Activated B cell treated with CpG ODN at 0.5 μM for 24 hours (primary cell): ENCODE results near the gene SEMA4C. TPM values are rescaled to one million over a fixed set of nuclear protein-coding genes. Genes with fewer than 3 reads are reported as not detected.

Experiments
- ATAC-seq: fragments of 200-7000 bp; cut with Tn5 transposase; one replicate; pipeline ENCODE4 v1.10.0; 2021; ENCODE audit warnings: low read depth, mild to moderate bottlenecking, moderate library complexity
- CTCF ChIA-PET: fragments of 350-600 bp; sonication (Branson Sonifier 250); formaldehyde crosslinking; loops from one replicate; lab custom pipeline; 2021; ENCODE audit warnings: antibody characterized with exemption; lab: Charles Lee
- POLR2A ChIA-PET: fragments of 350-600 bp; sonication (Branson Sonifier 250); formaldehyde crosslinking; loops from one replicate; lab custom pipeline; 2021; ENCODE audit warnings: antibody characterized with exemption; lab: Charles Lee
- DNase-seq: peaks from one replicate; pipeline ENCODE4 v3.0.0; 2022
- H3K27ac Mint-ChIP-seq: one replicate; pipeline ENCODE4 v1.8.0; 2020; ENCODE audit warnings: mixed read lengths
- H3K27me3 Mint-ChIP-seq: one replicate; pipeline ENCODE4 v1.8.0; 2021; ENCODE audit warnings: mixed read lengths
- H3K36me3 Mint-ChIP-seq: one replicate; pipeline ENCODE4 v1.8.0; 2021; ENCODE audit warnings: low read depth, mixed read lengths
- H3K4me1 Mint-ChIP-seq: one replicate; pipeline ENCODE4 v1.8.0; 2021; ENCODE audit warnings: mixed read lengths
- H3K4me3 Mint-ChIP-seq: one replicate; pipeline ENCODE4 v1.8.0; 2020; ENCODE audit warnings: mild to moderate bottlenecking, mixed read lengths
- H3K9me3 Mint-ChIP-seq: one replicate; pipeline ENCODE4 v1.8.0; 2020; ENCODE audit warnings: mixed read lengths
- CTCF ChIP-seq: fragments of 200-600 bp; IDR thresholded peaks from one replicate; pipeline ENCODE4 v1.8.0; 2022; ENCODE audit warnings: antibody characterized with exemption, mild to moderate bottlenecking
- intact Hi-C: fragments of 100-400 bp; cut with micrococcal nuclease; formaldehyde crosslinking; loops from one replicate; pipeline ENCODE4 v1.15.1; 2024
- total RNA-seq: library from RNA; stranded (reverse); gene quantifications from 2 replicates; pipeline ENCODE4 v1.2.3, GENCODE V29; 2022

Gene SEMA4C
- total RNA-seq, 1 donor from 2014 or later: 0.55 TPM

- Mint-ChIP-seq H3K27me3 (no peaks in the 10 kb centered on the region), H3K9me3 (no peaks in the 10 kb centered on the region), H3K27ac (no peak within 1 kb of the TSS), H3K36me3 (peaks cover 27% of the 10 kb centered on the region), H3K4me1 (peaks cover 14% of the 10 kb centered on the region), H3K4me3 (no peak within 1 kb of the TSS)
- CTCF ChIA-PET: no interaction called here
- POLR2A ChIA-PET: interaction anchor here (0.9 kb wide), 1 partner anchor 14 kb away, joined by 5 read pairs; the partner anchor contains the start of gene ANKRD39
- DNase-seq: no peak
- intact Hi-C loops: no loop called here
- no peak for ATAC-seq
- no peak for TF ChIP-seq CTCF
Observed at GRCh38 chr2:96843538-96844268, 26.2 kb downstream of the SEMA4C start, which contains the start of gene ANKRD23. TSS of gene ANKRD23 (minus strand) at chr2:96844021. CDS start at chr2:96843992, 29 bp downstream.

- Mint-ChIP-seq H3K27me3 (no peaks in the 10 kb centered on the region), H3K36me3 (peaks cover 16% of the 10 kb centered on the region), H3K4me3 (no peak overlapping the region), H3K9me3 (no peaks in the 10 kb centered on the region), H3K27ac (no peak overlapping the region), H3K4me1 (peaks cover 16% of the 10 kb centered on the region)
- DNase-seq (no peak), ATAC-seq (no peak)
- intact Hi-C loops: no loop called here
- ChIA-PET CTCF (no interaction called here), POLR2A (interaction anchor here (0.5 to 1.5 kb wide), 2 partner anchors 15 to 208 kb away, joined by 3 to 6 read pairs; partner anchors contain the start of gene ANKRD39)
- TF ChIP-seq CTCF: no peak
Observed at GRCh38 chr2:96842600-96842999, 27.3 kb downstream of the SEMA4C start.

GRCh38 chr2:96841701-96842495, 28.0 kb downstream of the SEMA4C start:
- no peak for DNase-seq

GRCh38 chr2:96839875-96840850, 29.7 kb downstream of the SEMA4C start:
- ATAC-seq: no peak
- H3K9me3 Mint-ChIP-seq: no peaks in the 10 kb centered on the region
- intact Hi-C loops: loop anchor here (1.0 kb wide), 2 partner anchors 18 to 29 kb away; partner anchors contain the start of gene ANKRD39
- H3K4me1 Mint-ChIP-seq: peaks cover 16% of the 10 kb centered on the region
- no peak for DNase-seq
- no peaks in the 10 kb centered on the region for H3K27me3 Mint-ChIP-seq
- H3K4me3 Mint-ChIP-seq: peak overlapping the region; percentile 32
- peaks cover 13% of the 10 kb centered on the region for H3K36me3 Mint-ChIP-seq
- POLR2A ChIA-PET: interaction anchor here (1.6 to 2.0 kb wide), 2 partner anchors 18 to 24 kb away, joined by 8 to 14 read pairs; partner anchors contain the start of genes ANKRD39 and CNNM3
- no peak for TF ChIP-seq CTCF
- CTCF ChIA-PET: interaction anchor here (0.6 to 0.9 kb wide), 2 partner anchors 18 to 24 kb away, joined by 3 read pairs; partner anchors contain the start of genes ANKRD39 and CNNM3
- H3K27ac Mint-ChIP-seq: no peak overlapping the region

More at GRCh38 chr2:96841701-96842495, 28.0 kb downstream of the SEMA4C start:
- H3K27me3 Mint-ChIP-seq: no peaks in the 10 kb centered on the region
- no peak for ATAC-seq
- ChIA-PET CTCF (no interaction called here), POLR2A (interaction anchor here (1.5 kb wide), 1 partner anchor 16 kb away, joined by 6 read pairs; the partner anchor contains the start of gene ANKRD39)
- no peak for TF ChIP-seq CTCF
- no peak overlapping the region for H3K4me3 Mint-ChIP-seq
- H3K9me3 Mint-ChIP-seq: no peaks in the 10 kb centered on the region
- intact Hi-C loops: no loop called here
- H3K36me3 Mint-ChIP-seq: peaks cover 12% of the 10 kb centered on the region
- H3K27ac Mint-ChIP-seq: no peak overlapping the region
- peaks cover 16% of the 10 kb centered on the region for H3K4me1 Mint-ChIP-seq
